ENCODE results near the gene MC2R.

- TF ChIP-seq JUND (IDR thresholded peaks at IDR 0.05; ENCODE audit: low read length) (no peak), CBX8 (IDR thresholded peaks at IDR 0.05; ENCODE audit: borderline replicate concordance, low read depth, low read length) (no peak), BRCA1 (IDR thresholded peaks at IDR 0.05; ENCODE audit: low read depth, low read length) (no peak), CTCF (IDR thresholded peaks at IDR 0.05; ENCODE audit: control extremely low read depth in 1 of 3, insufficient read depth in 1 of 3, low read depth in 1 of 3, low read length in 3 of 3) (no peak), POLR2A (IDR thresholded peaks at IDR 0.05; ENCODE audit: control extremely low read depth in 1 of 2, low read depth in 2 of 2, low read length in 2 of 2) (no peak), CEBPB (IDR thresholded peaks at IDR 0.05; ENCODE audit: low read depth, low read length) (no peak), CBX5 (IDR thresholded peaks at IDR 0.05; ENCODE audit: low read depth, low read length) (no peak)
These were observed 21.9 kb downstream of the MC2R start for GRCh38 chr18:13893418-13893760.
